Hepatocyte (in vitro differentiated cells): ENCODE measurements around the gene XAF1. TPM values are rescaled to one million over a fixed set of nuclear protein-coding genes. Genes with fewer than 3 reads are reported as not detected.

Experiments used
- DNase-seq: peaks from one replicate; pipeline ENCODE4 v3.0.0-alpha.2; 2016; ENCODE audit warnings: low spot score
- H2AFZ ChIP-seq: fragments of 200-600 bp; sonication (generic); 2 replicates; pipeline ENCODE4 v1.6.0; 2016; ENCODE audit warnings: antibody characterized with exemption, mild to moderate bottlenecking
- H3K27ac ChIP-seq: fragments of 200-600 bp; sonication (generic); 2 replicates; pipeline ENCODE4 v1.5.1; 2016; ENCODE audit warnings: mild to moderate bottlenecking
- H3K27me3 ChIP-seq: fragments of 200-600 bp; sonication (generic); 2 replicates; pipeline ENCODE4 v1.6.1; 2016
- H3K36me3 ChIP-seq: fragments of 200-600 bp; sonication (generic); replicated peaks from 2 replicates; pipeline ENCODE4 v1.5.1; 2016; ENCODE audit warnings: low read depth; ENCODE audit not compliant: insufficient read depth
- H3K4me1 ChIP-seq: fragments of 200-600 bp; sonication (generic); 2 replicates; pipeline ENCODE4 v1.5.1; 2016; ENCODE audit warnings: mild to moderate bottlenecking, moderate library complexity; ENCODE audit not compliant: insufficient read depth
- H3K4me2 ChIP-seq: fragments of 200-600 bp; sonication (generic); 2 replicates; pipeline ENCODE4 v1.6.0; 2016
- H3K4me3 ChIP-seq: fragments of 200-600 bp; sonication (generic); 2 replicates; pipeline ENCODE4 v1.5.1; 2016; ENCODE audit warnings: mild to moderate bottlenecking
- H3K79me2 ChIP-seq: fragments of 200-600 bp; sonication (generic); 2 replicates; pipeline ENCODE4 v1.6.0; 2017; ENCODE audit warnings: mild to moderate bottlenecking
- H3K9me2 ChIP-seq: fragments of 200-600 bp; sonication (generic); replicated peaks from 2 replicates; pipeline ENCODE4 v1.6.0; 2017; ENCODE audit warnings: mild to moderate bottlenecking; ENCODE audit not compliant: insufficient read depth
- H3K9me3 ChIP-seq: fragments of 200-600 bp; sonication (generic); 2 replicates; pipeline ENCODE4 v1.5.1; 2016; ENCODE audit warnings: low read depth, mild to moderate bottlenecking
- H4K20me1 ChIP-seq: fragments of 200-600 bp; sonication (generic); 2 replicates; pipeline ENCODE4 v1.6.0; 2016; ENCODE audit warnings: mild to moderate bottlenecking; ENCODE audit not compliant: insufficient read depth, poor library complexity, severe bottlenecking
- EZH2 ChIP-seq: fragments of 200-600 bp; sonication (generic); IDR thresholded peaks from 2 replicates; pipeline ENCODE4 v1.6.1; 2016; ENCODE audit warnings: antibody characterized with exemption, mild to moderate bottlenecking, borderline replicate concordance
- EZH2phosphoT487 ChIP-seq: fragments of 200-600 bp; sonication (generic); IDR thresholded peaks from one replicate; pipeline ENCODE4 v1.6.1; 2018; ENCODE audit warnings: antibody characterized with exemption, mild to moderate bottlenecking, low read depth, moderate library complexity; ENCODE audit not compliant: unreplicated experiment, severe bottlenecking
- WGBS: methylation state at CpG from one replicate; pipeline ENCODE4 v1.1.6; 2016; ENCODE audit warnings: low lambda C conversion rate; ENCODE audit errors: missing lambda C conversion rate; 5-methylcytosine and 5-hydroxymethylcytosine counted together
- polyA plus RNA-seq: library from polyadenylated mRNA; unstranded; fragments of >200 nt; fragmentation: Nextera tagmentation; extraction: Ambion mirVana; gene quantifications from 2 replicates; pipeline ENCODE4 v1.2.1, GENCODE V29; 2016
- total RNA-seq: library from RNA; depleted of rRNA; stranded (reverse); fragments of >200 nt; gene quantifications from 2 replicates; pipeline ENCODE4 v1.2.3, GENCODE V29; 2014
- TF ChIP-seq, protein P1 (sequence below): fragments of 200-600 bp; sonication (generic); IDR thresholded peaks from 2 replicates; pipeline ENCODE4 v1.5.1; 2016; ENCODE audit warnings: antibody characterized with exemption, mild to moderate bottlenecking; ENCODE audit not compliant: poor library complexity

The XAF1 gene
- total and polyA plus RNA-seq, 2 experiments from 2014 or later, result 1.9 to 3.3 TPM

DNA sequence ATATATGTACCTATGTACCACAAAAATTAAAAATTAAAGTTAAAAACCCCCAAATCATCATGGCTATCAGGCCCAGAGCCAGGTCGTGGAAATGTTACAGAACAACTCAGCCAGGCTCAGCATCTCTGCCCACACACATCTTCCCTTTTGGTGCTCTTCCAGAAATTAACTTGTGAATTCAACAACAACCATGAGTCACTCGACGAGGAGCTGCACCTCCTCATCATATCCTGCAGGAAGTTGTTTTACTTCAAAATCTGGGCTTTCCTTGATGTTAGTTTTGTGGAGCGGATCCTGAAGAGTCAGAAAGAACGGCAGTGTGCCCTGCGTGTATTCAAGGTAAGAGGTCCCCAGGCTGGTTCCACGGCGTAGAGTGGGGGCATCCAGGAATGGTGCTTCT lies 30.8 kb downstream of the XAF1 start:
- H3K4me2 ChIP-seq, result no peak overlapping the region
- peaks cover 10% of the 10 kb centered on the region for H3K27me3 ChIP-seq

DNA sequence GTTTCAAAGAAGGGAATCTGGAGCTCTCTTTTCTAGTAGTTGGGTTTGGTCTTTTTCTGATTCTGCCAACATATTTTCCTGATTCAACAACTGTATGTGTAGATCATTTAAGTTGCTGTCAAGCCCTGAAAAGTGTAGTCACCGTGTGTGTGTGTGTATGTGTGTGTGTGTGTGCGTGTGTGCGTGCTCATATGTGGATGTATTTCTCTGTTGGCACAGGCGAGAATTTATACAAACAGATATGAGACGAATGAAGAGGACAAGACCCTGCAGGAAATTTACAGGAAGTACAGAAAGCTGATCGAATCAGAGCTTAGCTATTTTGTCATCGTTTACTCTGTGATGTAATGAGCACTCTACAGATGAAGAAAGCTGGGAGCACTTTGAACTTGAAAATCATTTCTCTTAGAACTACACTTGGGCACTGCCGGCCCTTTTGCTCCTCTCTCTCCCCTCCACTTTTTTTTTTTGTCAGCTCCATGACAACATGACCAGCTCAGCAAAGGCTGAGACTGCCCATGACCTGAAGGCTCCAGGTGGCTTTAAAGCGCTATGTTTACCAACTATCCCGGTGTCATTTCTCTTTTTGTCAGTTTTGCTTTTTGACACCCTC lies 31.3 kb downstream of the XAF1 start:
- no peak overlapping the region for H3K4me3 ChIP-seq
- no peak overlapping the region for H2AFZ ChIP-seq
- H4K20me1 ChIP-seq, result no peaks in the 10 kb centered on the region
- H3K4me1 ChIP-seq, result peaks cover 3% of the 10 kb centered on the region
- no peaks in the 10 kb centered on the region for H3K9me2 ChIP-seq
- no peak for DNase-seq
- H3K4me2 ChIP-seq, result no peak overlapping the region
- no peaks in the 10 kb centered on the region for H3K79me2 ChIP-seq
- peaks cover 10% of the 10 kb centered on the region for H3K27me3 ChIP-seq
- no peaks in the 10 kb centered on the region for H3K9me3 ChIP-seq
- TF ChIP-seq, protein P1, sequence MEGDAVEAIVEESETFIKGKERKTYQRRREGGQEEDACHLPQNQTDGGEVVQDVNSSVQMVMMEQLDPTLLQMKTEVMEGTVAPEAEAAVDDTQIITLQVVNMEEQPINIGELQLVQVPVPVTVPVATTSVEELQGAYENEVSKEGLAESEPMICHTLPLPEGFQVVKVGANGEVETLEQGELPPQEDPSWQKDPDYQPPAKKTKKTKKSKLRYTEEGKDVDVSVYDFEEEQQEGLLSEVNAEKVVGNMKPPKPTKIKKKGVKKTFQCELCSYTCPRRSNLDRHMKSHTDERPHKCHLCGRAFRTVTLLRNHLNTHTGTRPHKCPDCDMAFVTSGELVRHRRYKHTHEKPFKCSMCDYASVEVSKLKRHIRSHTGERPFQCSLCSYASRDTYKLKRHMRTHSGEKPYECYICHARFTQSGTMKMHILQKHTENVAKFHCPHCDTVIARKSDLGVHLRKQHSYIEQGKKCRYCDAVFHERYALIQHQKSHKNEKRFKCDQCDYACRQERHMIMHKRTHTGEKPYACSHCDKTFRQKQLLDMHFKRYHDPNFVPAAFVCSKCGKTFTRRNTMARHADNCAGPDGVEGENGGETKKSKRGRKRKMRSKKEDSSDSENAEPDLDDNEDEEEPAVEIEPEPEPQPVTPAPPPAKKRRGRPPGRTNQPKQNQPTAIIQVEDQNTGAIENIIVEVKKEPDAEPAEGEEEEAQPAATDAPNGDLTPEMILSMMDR, result no peak
- no peak for TF ChIP-seq EZH2phosphoT487
- TF ChIP-seq EZH2, result no peak
- WGBS, result 73% methylated on average over 10 of the region's 10 CpGs
- H3K36me3 ChIP-seq, result no peaks in the 10 kb centered on the region
- H3K27ac ChIP-seq, result no peak overlapping the region

More for the DNA sequence above, 30.8 kb downstream of the XAF1 start:
- no peaks in the 10 kb centered on the region for H3K79me2 ChIP-seq
- no peak overlapping the region for H3K4me3 ChIP-seq
- no peaks in the 10 kb centered on the region for H3K9me2 ChIP-seq
- H3K27ac ChIP-seq, result no peak overlapping the region
- DNase-seq, result no peak
- H3K36me3 ChIP-seq, result no peaks in the 10 kb centered on the region
- 82% methylated on average over 8 of the region's 8 CpGs for WGBS
- H3K4me1 ChIP-seq, result peaks cover 3% of the 10 kb centered on the region
- TF ChIP-seq, protein P1, result no peak
- TF ChIP-seq EZH2, result no peak
- TF ChIP-seq EZH2phosphoT487, result no peak
- H2AFZ ChIP-seq, result no peak overlapping the region
- no peaks in the 10 kb centered on the region for H3K9me3 ChIP-seq
- no peaks in the 10 kb centered on the region for H4K20me1 ChIP-seq

DNA sequence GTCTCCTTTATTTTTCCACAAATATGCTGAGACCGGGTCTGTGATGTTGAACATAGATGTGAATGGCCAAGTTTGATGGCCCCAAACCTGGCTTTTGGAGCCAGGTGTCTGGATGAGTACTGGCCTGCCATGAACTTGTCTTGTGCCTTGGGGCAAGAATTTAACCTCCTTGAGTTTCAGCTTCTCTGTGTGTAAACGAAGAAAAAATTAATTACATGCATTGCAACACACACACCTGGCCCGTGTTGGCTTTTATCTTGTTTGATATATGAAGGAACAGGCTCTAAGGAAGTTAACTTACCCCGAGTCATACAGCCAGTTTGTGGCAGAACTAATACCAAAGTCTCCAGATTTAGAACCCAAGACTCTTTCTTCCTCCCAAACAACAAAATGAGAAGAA lies 33.3 kb downstream of the XAF1 start:
- peaks cover 10% of the 10 kb centered on the region for H3K27me3 ChIP-seq
- no peak overlapping the region for H3K4me2 ChIP-seq
- no peak overlapping the region for H3K4me3 ChIP-seq
- DNase-seq, result no peak
- H3K9me2 ChIP-seq, result no peaks in the 10 kb centered on the region
- H3K9me3 ChIP-seq, result no peaks in the 10 kb centered on the region
- H2AFZ ChIP-seq, result no peak overlapping the region
- no peaks in the 10 kb centered on the region for H3K36me3 ChIP-seq
- TF ChIP-seq EZH2 (no peak), EZH2phosphoT487 (no peak)
- TF ChIP-seq, protein P1, result no peak
- 65% methylated on average over 4 of the region's 4 CpGs for WGBS
- H3K27ac ChIP-seq, result no peak overlapping the region
- H4K20me1 ChIP-seq, result no peaks in the 10 kb centered on the region
- no peaks in the 10 kb centered on the region for H3K79me2 ChIP-seq
- H3K4me1 ChIP-seq, result peaks cover 3% of the 10 kb centered on the region
